GM21737 (cell line): Measurements from ENCODE around the gene ZNF805.
A peak's percentile ranks its signal among the peaks of the same experiment; 100 is the strongest.
"Not testable (repeated sequence)": the region's sequence is repeated elsewhere in the genome, so short reads cannot be mapped to it uniquely, and the experiment has no call there.

ENCODE experiments used
- ATAC-seq: cut with Tn5 transposase; IDR thresholded peaks from one replicate; pipeline ENCODE4 v1.9.1; 2021; ENCODE audit warnings: mild to moderate bottlenecking, moderate library complexity; ENCODE audit not compliant: unreplicated experiment

The ZNF805 gene

GRCh38 chr19:57267291-57267690 lies 26.9 kb downstream of the ZNF805 start:
- ATAC-seq = no peak

- no peak for ATAC-seq
Measured at GRCh38 chr19:57269515-57270250, 29.3 kb downstream of the ZNF805 start.

- no peak for ATAC-seq
Measured at GRCh38 chr19:57271280-57271679, 30.8 kb downstream of the ZNF805 start.

GRCh38 chr19:57273014-57273413 lies 32.6 kb downstream of the ZNF805 start:
- no peak for ATAC-seq

GRCh38 chr19:57276430-57276829 lies 36.0 kb downstream of the ZNF805 start:
- no peak for ATAC-seq

GRCh38 chr19:57278481-57278880 lies 38.0 kb downstream of the ZNF805 start:
- ATAC-seq = not testable (repeated sequence)

- ATAC-seq = peak; percentile 69
Measured at GRCh38 chr19:57279418-57280164, 39.2 kb downstream of the ZNF805 start.

GRCh38 chr19:57280165-57280961 lies 39.9 kb downstream of the ZNF805 start, which contains the start of gene ZNF460:
TSS of gene ZNF460 (plus strand) at chr19:57280485. CDS start at chr19:57280807, 322 bp downstream.
- peak; percentile 77 for ATAC-seq

GRCh38 chr19:57280962-57281400 lies 40.5 kb downstream of the ZNF805 start:
- no peak for ATAC-seq

- ATAC-seq = no peak
Measured at GRCh38 chr19:57282011-57282643, 41.7 kb downstream of the ZNF805 start.

- no peak for ATAC-seq
Measured at GRCh38 chr19:57288373-57288772, 47.9 kb downstream of the ZNF805 start.

- ATAC-seq = no peak
Measured at GRCh38 chr19:57290970-57291369, 50.5 kb downstream of the ZNF805 start.

- no peak for ATAC-seq
Measured at GRCh38 chr19:57292547-57292946, 52.1 kb downstream of the ZNF805 start.

GRCh38 chr19:57293719-57294118 lies 53.3 kb downstream of the ZNF805 start:
- no peak for ATAC-seq

GRCh38 chr19:57302020-57302465 lies 61.6 kb downstream of the ZNF805 start:
- ATAC-seq = no peak

- no peak for ATAC-seq
Measured at GRCh38 chr19:57302727-57303401, 62.4 kb downstream of the ZNF805 start.
